HFF-Myc (cell line): ENCODE measurements around the gene FUCA2.

ENCODE experiments used
- DNase-seq: peaks from one replicate; pipeline ENCODE4 v3.0.0-alpha.2; 2011; ENCODE audit warnings: low read depth; ENCODE audit errors: extremely low read depth
- H3K4me3 ChIP-seq: replicated peaks from 2 replicates; pipeline ENCODE4 v1.5.1; 2011; ENCODE audit warnings: low read depth, mild to moderate bottlenecking, control low read depth, low read length
- TF ChIP-seq, protein P1 (sequence below): IDR thresholded peaks from 2 replicates; pipeline ENCODE4 v1.5.1; 2012; ENCODE audit warnings: mild to moderate bottlenecking, low read depth, low read length, control low read depth; ENCODE audit errors: missing control alignments

The FUCA2 gene, protein sequence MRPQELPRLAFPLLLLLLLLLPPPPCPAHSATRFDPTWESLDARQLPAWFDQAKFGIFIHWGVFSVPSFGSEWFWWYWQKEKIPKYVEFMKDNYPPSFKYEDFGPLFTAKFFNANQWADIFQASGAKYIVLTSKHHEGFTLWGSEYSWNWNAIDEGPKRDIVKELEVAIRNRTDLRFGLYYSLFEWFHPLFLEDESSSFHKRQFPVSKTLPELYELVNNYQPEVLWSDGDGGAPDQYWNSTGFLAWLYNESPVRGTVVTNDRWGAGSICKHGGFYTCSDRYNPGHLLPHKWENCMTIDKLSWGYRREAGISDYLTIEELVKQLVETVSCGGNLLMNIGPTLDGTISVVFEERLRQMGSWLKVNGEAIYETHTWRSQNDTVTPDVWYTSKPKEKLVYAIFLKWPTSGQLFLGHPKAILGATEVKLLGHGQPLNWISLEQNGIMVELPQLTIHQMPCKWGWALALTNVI

DNA sequence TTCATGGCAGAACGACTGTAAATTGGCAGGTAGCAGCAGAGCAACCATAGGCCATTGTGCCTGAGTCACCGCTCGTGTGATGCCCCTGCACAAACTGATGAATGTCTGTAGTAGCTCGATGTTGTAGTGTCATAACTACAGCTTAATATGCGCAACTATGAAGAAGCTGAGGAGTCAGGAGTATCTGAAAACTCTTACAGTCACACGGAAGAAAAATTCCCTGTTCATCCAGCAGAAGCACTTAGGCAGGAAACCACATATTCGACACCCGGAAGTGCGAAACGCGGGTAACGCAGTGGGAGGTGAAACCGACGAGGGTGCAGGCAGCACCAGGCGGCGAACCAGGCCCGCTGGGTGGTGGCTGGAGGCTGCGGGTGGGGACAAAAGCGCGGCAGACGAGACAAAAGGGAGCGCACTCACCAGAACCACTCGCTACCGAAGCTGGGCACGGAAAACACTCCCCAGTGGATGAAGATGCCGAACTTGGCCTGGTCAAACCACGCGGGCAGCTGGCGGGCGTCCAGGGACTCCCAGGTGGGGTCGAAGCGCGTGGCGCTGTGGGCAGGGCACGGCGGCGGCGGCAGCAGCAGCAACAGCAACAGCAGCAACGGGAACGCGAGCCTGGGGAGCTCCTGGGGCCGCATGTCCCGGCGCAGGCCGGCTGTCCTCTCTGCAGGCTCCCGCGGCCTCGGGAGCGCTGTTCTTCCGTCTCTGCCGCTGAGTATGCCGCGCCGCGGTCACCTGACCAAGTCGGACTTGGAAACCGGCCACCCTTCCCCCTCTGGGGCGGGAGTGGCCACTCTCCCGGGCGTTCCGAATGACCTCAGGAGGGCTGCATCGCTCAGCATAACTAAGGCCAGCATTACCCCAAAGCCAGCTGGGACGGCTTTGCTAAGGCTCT is at the start of gene FUCA2:
Gene FUCA2, minus strand, starts transcription at position 730 of the 901 bp plus-strand sequence. Its CDS starts 86 bp downstream, at position 644.
- TF ChIP-seq, protein P1, sequence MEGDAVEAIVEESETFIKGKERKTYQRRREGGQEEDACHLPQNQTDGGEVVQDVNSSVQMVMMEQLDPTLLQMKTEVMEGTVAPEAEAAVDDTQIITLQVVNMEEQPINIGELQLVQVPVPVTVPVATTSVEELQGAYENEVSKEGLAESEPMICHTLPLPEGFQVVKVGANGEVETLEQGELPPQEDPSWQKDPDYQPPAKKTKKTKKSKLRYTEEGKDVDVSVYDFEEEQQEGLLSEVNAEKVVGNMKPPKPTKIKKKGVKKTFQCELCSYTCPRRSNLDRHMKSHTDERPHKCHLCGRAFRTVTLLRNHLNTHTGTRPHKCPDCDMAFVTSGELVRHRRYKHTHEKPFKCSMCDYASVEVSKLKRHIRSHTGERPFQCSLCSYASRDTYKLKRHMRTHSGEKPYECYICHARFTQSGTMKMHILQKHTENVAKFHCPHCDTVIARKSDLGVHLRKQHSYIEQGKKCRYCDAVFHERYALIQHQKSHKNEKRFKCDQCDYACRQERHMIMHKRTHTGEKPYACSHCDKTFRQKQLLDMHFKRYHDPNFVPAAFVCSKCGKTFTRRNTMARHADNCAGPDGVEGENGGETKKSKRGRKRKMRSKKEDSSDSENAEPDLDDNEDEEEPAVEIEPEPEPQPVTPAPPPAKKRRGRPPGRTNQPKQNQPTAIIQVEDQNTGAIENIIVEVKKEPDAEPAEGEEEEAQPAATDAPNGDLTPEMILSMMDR: no peak
- DNase-seq: peak; percentile 56
- peak within 1 kb of the TSS; percentile 66 for H3K4me3 ChIP-seq

DNA sequence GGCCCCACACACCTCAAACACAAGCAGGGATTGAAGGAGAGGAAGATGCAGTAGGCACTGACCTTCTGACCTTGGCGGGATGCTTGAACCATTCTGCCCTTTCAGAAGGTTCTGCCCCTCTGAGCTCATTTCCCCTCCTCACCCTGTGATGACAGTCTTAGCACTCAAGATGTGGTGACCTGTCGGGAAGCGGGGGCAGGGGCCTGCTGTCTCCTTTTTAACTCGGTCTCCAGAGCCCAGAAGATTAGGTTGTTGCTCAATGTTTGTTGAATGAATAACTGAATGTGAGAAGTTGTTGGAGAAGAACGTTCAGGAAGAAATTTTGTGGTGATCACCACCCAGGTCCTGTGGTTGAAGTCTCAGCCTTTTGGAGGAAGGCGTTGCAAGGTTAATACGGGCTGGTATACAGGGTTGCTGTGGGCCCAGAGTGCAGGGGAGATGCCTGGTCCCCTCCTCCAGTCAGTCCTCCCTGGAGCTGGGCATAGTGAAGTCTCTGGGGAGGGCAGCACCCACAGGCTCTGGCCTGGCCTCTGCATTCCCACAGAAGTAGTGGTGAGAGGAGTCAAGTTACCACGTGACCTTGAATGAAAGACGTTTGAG is 49.7 kb upstream of the FUCA2 start:
- DNase-seq: no peak
- TF ChIP-seq, protein P1: no peak
- no peak overlapping the region for H3K4me3 ChIP-seq

DNA sequence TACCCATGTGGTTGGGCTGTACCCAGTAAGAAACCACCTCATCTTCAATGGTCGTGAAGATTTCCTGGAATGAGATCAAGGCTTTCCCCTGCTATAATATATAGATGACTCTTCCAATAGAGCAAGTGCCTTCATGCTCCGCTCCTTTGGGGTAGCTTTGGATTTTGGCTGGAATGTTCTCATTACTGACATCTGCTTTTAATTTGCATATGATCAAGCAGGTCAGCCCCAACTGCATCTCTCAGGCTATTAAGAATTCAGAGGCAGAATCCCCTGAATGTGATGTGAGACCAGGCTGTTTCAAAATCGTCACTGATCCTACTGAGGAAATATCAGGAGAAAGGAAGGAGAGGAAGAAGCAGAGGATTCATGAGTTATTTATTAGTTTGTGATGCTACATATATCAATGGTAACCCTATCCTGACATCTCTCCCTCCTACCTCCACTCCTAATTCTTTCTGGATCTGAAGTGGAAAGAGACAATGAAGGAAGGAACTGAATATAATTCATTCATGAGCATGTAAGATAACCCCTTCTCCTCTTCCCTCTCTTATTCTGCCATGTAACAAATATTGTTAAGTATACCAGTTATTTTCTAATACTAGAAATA is 47.6 kb upstream of the FUCA2 start:
- TF ChIP-seq, protein P1: no peak
- no peak for DNase-seq
- H3K4me3 ChIP-seq: no peak overlapping the region

DNA sequence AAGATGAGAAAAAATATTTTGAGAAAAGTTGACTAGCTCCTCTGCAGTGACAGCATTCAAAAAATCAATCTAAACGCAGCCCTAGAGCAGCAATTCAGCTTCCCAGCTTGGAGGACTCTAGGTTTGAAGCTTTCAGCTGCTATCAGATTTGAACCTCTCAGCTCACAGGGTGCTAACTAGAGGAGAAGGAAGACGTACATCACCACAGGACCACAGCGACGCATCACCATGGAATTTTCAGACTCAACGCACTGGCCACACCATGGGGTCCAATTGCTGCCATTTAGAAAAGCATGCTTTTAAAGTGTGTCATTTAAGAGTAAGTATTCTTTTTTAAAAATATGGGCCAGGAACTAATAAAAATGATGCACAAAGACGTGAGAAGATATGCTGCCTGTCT is 45.0 kb upstream of the FUCA2 start:
- no peak overlapping the region for H3K4me3 ChIP-seq
- TF ChIP-seq, protein P1: no peak
- DNase-seq: peak; percentile 59

DNA sequence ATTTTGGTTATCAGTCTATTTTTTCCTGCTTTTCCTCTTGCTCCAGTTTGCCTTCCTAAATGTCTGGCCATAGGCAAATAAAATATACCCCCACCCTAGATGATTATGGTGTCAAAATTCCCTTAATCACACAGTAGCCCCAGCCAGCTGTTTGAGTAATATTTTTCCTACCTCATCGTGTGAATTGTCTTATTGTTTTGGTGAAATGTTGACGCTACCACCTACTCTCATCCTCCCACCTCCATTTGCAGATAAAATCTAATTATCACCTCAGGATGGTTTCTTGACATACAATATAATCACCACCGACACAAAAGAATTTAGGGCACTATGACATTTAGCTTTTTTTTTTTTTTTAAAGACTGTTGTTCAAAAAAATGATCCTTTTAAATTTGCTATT is 44.1 kb upstream of the FUCA2 start:
- no peak for DNase-seq
- no peak overlapping the region for H3K4me3 ChIP-seq
- TF ChIP-seq, protein P1: no peak

DNA sequence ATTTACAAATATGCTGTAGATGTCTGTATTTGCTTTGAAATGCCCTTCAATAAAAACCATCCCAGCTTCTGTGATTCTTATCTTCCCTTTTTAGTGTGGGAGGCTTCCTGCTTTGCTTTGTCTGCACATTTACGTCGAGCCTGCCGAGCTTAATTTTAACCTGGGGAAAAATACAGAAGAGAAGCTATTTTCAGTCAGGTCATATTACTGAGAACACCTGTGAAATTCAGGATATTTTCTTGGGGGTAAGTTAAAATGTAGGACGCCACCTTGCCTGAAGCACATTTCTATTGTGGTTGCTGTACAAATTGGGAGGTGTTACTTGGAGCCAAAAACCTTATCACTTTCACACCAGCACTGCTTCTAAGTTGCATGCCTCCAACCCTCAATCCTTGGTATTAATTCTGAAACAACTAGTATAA is 43.6 kb upstream of the FUCA2 start:
- TF ChIP-seq, protein P1: no peak
- DNase-seq: no peak
- H3K4me3 ChIP-seq: no peak overlapping the region
